ENCODE results near the gene EFNB1.

The EFNB1 gene

GRCh38 chrX:68842781-68843581 is 14.2 kb downstream of the EFNB1 start:
- DNase-seq (ENCODE audit: low read depth in 2 of 3, low spot score in 2 of 3) = no peak

DNA sequence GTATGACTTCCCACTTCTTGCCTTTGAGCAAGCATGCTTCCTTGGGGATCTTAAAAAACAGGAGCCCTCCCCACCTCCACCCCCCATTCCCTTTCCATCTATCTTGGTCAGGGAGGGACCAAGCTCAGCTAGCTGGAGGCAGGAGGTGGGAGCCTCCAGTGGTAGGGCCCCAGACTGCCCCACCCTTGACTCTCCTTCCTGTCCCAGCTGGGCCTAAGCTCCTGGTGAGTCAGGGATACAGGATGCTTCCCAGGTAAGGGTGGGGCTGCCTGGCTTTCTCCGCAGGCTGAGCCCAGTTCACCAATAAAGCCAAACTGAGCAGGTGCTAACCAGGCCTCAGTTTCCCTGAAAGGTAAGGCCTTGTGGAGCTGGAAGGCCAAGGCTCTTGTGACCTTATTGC is 15.2 kb downstream of the EFNB1 start:
- no peak for DNase-seq (ENCODE audit: low read depth in 2 of 3, low spot score in 2 of 3)

DNA sequence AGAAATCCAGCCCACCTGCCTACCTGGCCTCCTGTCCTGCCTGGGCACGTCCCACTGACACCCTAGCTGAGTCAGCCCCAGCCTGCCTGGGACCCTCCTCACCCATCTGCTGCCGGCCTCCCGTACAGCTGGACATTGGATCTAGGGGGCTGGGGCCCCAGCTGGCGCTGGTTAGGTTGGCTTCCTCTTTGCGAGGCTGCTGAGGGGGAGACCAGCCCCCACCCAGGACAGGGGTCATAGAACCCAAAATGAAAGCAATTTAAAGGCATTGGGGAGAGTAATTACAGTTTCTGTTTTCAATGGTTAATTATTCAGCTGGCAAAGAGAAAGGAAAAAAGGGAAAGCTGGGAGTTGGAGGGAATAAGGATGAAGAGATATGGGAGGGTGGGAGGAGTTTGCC is 15.8 kb downstream of the EFNB1 start:
- DNase-seq (ENCODE audit: low read depth in 2 of 3, low spot score in 2 of 3) = no peak

DNA sequence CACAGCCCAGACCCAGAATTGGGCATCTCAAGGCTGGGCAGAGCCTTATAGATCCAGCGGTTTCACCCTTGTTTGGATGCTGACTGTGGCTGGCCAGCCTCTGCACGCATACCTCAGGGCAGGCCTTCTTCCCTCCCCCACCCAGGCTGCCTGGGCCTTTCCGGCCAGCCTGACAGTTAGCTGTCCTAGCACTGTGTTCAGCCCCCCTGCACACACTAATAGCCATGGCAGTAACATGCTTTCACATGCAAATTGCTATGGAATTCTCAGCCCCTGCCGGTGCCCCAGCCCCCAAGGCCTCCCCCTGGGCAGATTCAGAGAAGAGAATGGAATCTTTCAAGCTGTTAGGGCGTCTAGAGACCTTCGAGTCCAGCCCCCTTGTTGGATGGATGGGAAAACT is 17.7 kb downstream of the EFNB1 start:
- no peak for DNase-seq (ENCODE audit: low read depth in 2 of 3, low spot score in 2 of 3)

GRCh38 chrX:68847172-68847571 is 18.4 kb downstream of the EFNB1 start:
- DNase-seq (ENCODE audit: low read depth in 2 of 3, low spot score in 2 of 3) = no peak

DNA sequence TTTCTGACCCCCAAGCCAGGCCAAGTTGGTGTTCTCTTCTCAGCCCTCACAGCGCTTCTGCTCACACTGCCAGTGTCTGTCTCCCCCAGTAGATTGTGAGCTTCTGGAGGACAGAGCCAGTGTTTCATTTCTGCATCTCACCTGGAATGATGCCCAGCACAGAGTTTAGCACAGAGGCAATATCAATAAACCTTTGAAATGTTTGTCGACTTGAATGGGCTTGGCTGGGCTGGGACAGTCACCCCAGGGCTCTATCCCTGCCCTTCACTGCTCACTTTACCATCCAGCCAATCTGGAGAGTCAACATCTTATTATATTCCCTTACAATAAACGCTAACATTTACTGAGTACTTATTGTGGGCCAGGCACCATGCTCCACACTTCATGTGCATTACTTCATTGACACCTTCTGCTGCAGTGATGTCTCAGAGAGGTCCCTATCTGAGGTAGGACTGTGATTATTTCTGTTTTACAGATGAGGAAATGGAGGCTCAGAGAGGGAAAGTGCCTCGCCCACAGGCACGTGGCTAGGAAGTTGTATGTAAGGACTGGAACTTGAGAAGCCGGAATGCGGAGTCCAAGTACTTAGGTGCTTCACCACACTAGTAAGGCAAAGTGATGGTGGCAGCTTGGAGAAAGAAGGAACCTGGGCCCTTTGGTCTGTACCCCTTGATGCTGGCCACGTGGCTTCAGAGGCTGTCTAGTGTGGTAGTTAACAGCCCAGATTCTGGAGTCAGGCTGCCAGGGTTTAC is 19.5 kb downstream of the EFNB1 start:
- no peak for DNase-seq (ENCODE audit: low read depth in 2 of 3, low spot score in 2 of 3)

- no peak for DNase-seq (ENCODE audit: low read depth in 2 of 3, low spot score in 2 of 3)
Observed at GRCh38 chrX:68851082-68851481, 22.3 kb downstream of the EFNB1 start.

DNA sequence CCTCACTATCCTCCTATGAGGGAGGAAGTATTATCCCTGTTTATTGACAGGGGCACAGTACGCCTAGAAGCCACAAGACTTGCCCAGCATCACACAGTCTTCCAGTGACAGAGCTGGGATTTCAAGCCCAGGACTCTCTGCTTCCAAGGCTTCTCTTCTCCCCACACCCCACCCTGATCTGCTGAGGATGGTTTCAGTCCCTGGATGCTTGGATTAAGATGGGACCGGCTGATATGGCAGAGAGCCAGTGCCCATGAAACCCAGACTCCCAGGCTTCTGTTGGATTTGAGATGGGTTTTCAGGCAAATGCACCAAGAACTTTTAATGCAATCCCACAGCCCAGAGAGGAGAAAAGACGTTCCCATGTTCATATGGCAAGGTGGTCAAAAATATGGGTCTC is 23.2 kb downstream of the EFNB1 start:
- DNase-seq (ENCODE audit: low read depth in 2 of 3, low spot score in 2 of 3) = no peak

DNA sequence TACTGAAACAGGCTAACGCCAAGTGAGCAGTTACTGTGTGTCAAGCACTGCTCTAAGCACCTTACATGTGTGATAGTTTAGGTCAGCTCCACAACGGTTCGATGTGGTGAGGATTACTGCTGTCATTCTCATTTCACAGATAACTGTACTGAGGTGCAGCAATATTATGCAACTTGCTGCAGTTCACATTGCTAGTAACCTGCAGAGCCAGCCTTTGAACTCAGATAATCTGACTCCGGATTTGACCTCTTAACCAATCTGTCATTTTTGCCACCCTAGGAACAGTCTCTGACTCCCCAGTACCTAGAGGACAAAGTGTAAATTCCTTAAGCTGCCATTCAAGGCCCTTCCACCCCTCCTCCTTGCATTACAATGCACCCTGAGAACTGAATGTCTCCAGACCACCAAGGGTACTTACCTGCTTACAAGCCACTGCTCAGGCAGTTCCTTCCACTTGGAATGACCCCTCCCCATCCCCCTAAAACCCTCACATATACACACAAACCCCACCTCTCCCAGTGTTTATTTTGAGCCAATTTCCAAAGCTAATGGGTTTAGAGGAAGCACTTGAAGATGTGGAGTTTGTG is 24.9 kb downstream of the EFNB1 start:
- no peak for DNase-seq (ENCODE audit: low read depth in 2 of 3, low spot score in 2 of 3)

GRCh38 chrX:68865300-68865699 is 36.5 kb downstream of the EFNB1 start:
- DNase-seq (ENCODE audit: low read depth in 2 of 3, low spot score in 2 of 3) = no peak

DNA sequence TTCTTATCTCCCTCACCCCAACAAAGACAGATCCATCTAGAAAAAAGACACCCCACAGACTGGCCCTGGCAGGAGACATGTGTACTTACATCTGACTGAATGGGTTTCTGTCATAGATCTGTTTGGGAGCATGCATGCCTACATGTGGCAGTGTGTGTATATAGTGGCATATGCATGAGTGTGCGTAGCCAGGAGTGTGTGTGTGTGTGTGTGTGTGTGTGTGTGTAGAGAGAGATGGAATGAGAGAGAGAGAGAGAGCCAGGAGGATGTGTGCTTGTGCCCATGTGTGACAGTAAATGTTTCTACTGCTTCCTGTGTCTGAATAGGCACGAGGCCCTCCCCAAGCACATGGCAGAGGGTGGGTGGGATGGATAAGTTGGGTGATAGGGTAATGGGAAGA is 37.1 kb downstream of the EFNB1 start:
- no peak for DNase-seq (ENCODE audit: low read depth in 2 of 3, low spot score in 2 of 3)

GRCh38 chrX:68867458-68868112 is 38.8 kb downstream of the EFNB1 start:
- no peak for DNase-seq (ENCODE audit: low read depth in 2 of 3, low spot score in 2 of 3)

DNA sequence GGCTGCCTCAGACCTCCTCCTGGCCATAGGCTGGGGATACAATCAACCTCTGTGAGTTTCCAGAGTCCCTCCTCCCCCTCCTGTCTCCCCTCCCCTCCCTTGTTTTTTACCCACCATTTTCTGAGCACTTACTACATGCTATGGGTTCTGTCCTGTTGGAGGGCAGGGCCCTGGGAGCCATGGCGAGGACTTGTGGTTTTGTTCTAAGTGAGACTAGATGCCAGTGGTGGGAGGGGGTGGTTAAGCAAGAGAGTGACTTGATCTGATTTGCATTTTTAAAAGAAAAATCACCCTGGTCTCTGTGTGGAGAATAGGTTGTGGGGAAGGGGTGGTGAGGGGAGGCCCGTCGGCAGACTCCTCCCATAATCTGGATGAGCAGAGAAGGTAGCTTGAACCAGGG is 39.5 kb downstream of the EFNB1 start:
- DNase-seq (ENCODE audit: low read depth in 2 of 3, low spot score in 2 of 3) = no peak

DNA sequence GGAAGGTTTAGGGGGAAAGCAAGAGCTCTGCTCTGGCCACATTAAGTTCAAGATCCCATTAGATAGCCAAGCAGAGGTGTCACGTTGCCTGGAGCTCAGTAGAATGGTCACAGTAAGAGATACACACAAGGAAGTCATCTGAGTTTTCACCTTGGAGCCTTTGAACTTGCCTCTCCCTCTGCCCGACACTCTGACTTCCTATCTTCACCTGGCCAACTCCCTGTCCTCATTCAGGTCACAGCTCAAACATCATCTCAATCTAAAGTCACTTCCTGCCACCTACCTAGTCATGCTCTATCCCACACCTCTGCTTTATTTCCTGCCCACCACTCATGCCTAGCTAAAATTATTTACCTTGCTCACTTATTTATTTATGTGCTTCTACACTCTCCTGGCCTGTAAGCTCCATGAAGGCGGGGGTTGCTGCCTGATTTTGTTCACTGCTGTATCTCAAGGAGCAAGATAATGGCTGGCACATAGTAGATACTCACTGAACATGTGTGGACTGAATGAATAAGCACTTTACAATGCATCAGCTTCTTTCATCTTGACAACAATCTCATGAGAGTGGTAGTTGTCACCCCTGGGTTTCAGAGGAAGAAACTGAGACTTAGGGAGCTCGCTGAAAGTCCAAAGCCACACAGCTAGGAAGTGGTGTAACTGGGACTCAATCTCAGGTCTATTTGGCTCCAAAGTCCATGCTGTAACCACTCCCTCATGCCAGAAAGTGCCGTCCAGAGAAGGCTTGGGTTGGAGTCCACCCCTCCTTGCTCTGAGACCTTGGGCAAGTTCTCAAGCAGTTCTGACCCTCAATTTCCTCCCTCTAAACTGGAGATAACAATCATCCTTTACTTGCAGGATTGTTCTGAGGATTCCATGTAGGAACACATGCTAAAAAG is 40.3 kb downstream of the EFNB1 start:
- no peak for DNase-seq (ENCODE audit: low read depth in 2 of 3, low spot score in 2 of 3)

DNA sequence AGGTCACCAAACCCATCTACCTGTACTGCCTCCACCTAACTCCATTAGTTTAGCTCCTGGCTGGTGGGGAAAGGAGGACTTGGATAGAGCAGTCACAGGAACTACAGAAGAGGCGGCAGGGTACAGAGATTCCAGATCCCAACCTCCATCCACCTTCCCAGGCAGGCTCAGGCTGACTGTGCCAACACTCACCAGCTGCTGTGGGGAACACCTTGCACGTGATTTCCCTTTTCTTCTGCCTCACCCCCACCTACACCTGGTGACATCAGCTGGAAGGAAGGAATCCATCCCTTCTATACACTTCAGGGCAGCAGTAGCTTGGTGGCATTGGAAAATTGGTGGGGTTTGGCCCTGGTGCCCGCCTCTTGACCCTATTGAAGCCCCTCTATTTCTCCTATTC is 41.5 kb downstream of the EFNB1 start:
- DNase-seq (ENCODE audit: low read depth in 2 of 3, low spot score in 2 of 3) = no peak

GRCh38 chrX:68872171-68872570 is 43.4 kb downstream of the EFNB1 start:
- no peak for DNase-seq (ENCODE audit: low read depth in 2 of 3, low spot score in 2 of 3)

DNA sequence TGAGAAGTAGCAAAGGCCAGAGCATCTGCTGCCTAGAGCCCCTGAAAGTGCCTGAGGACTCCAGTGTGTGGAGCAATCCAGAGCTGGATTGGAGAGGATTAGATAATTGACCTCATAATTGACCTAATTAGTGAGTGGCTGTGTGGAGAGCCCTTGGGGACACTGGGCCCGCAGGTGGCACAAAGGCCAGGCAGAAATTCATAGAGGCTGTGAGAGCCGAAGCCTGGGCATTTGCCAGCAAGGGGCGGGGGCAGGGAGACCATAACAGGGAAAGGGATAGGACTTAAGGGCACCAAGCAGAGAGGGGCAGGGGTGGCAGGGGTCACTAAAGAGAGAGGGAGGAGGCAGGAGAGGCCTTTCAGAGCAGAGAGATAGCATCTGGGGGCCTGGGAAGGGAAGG is 45.3 kb downstream of the EFNB1 start:
- no peak for DNase-seq (ENCODE audit: low read depth in 2 of 3, low spot score in 2 of 3)

GRCh38 chrX:68876731-68877130 is 47.9 kb downstream of the EFNB1 start:
- no peak for DNase-seq (ENCODE audit: low read depth in 2 of 3, low spot score in 2 of 3)

DNA sequence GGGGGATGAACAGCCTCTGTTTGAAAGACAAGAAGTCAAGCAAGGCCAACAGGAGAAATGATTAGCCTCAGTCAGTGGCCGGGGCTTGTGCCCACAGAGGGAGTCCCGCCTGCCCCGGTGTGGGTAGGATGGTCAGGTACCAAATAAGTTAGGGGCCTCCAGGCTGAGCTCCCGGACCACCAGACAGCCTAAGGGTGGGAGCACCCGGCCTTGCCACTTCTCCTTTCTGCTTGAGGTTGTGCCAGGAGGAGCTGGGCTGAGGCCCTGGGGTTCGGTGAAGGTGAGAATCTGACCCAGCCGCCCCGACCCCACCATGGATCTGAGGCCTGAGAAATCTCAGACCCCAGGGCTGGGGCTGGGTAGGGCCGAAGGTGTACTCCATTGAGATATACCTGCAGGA is 48.8 kb downstream of the EFNB1 start:
- no peak for DNase-seq (ENCODE audit: low read depth in 2 of 3, low spot score in 2 of 3)

DNA sequence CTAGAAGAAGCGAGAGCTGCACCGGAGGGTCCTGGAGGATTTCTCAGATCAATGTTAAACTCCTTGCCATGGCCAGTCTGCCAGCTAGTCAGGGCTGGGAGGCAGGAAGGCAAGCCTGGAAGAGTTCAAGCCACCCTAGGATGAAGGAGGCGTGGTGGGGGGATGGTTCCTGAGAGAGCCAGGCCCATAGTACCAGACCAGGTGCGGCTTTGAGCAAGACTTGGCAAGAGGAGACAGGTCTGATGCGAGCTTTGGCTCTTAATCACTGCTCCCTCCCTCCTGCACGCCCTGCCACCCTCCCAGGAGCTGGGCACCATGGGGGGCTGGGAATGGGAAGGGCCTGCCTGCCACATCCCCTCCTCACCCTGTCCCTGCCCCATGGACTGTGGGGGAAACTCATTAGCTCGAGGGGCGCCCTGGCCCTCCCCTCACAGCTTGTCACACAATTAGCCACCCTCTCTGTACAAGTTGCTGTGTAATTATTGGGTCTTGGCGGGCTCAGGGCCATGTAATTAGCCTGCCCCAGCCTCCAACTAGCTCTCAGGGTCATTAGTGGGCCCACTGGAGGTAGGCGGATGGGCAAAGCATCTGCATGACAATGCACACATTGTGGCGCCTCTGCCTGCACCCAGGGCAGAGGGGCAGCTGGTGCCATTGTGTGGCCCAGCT is 50.3 kb downstream of the EFNB1 start:
- no peak for DNase-seq (ENCODE audit: low read depth in 2 of 3, low spot score in 2 of 3)
